Panc1 (cell line): ENCODE data around the gene NIPAL3. TPM values are rescaled to one million over a fixed set of nuclear protein-coding genes. Genes with fewer than 3 reads are reported as not detected.

Experiments used
- ATAC-seq: fragments of 200-7000 bp; cut with Tn5 transposase; 2 replicates; pipeline ENCODE4 v1.9.1; 2020; ENCODE audit warnings: mild to moderate bottlenecking, moderate library complexity
- BruUV-seq: library from RNA; stranded (reverse); fragments of 400-500 nt; replicated peaks from 2 replicates; lab custom pipeline; 2021; lab: Mats Ljungman, UMichigan
- CTCF ChIA-PET: fragments of 300-600 bp; sonication (Branson Sonifier 250); formaldehyde crosslinking; loops from one replicate; lab custom pipeline; 2022; ENCODE audit warnings: antibody characterized with exemption; lab: Charles Lee
- POLR2A ChIA-PET: fragments of 300-600 bp; sonication (Branson Sonifier 250); formaldehyde crosslinking; loops from one replicate; lab custom pipeline; 2022; ENCODE audit warnings: antibody characterized with exemption; lab: Charles Lee
- DNase-seq: peaks from one replicate; pipeline ENCODE4 v3.0.0-alpha.2; 2010; ENCODE audit warnings: low read depth, low spot score
- H3K27ac ChIP-seq: 2 replicates; pipeline ENCODE4 v1.5.1; 2011; ENCODE audit warnings: mild to moderate bottlenecking, low read length, inconsistent platforms
- H3K27me3 ChIP-seq: fragments of 200-500 bp; sonication (Bioruptor generic); 2 replicates; pipeline ENCODE4 v1.6.0; 2014; ENCODE audit warnings: low read length, inconsistent platforms; ENCODE audit not compliant: control insufficient read depth, insufficient read depth
- H3K36me3 ChIP-seq: fragments of 200-500 bp; sonication (Bioruptor generic); 2 replicates; pipeline ENCODE4 v1.5.1; 2014; ENCODE audit warnings: inconsistent platforms, mild to moderate bottlenecking, low read length, moderate library complexity; ENCODE audit not compliant: control insufficient read depth, insufficient read depth
- H3K4me1 ChIP-seq: 2 replicates; pipeline ENCODE4 v1.5.1; 2011; ENCODE audit warnings: inconsistent platforms, mild to moderate bottlenecking, low read length, moderate library complexity; ENCODE audit not compliant: control insufficient read depth, insufficient read depth
- H3K4me3 ChIP-seq, 2 experiments: 2 replicates each; pipeline ENCODE4 v1.5.1; 2011 to 2012; ENCODE audit warnings: low read depth in 2 of 2, low read length in 2 of 2, mild to moderate bottlenecking in 2 of 2, inconsistent platforms in 1 of 2, moderate library complexity in 1 of 2
- H3K9me3 ChIP-seq: fragments of 200-500 bp; sonication (Bioruptor generic); 2 replicates; pipeline ENCODE4 v1.5.1; 2014; ENCODE audit warnings: low read depth, mild to moderate bottlenecking, inconsistent platforms, low read length, moderate library complexity; ENCODE audit not compliant: control insufficient read depth, insufficient read depth
- POLR2AphosphoS5 ChIP-seq: IDR thresholded peaks from 2 replicates; pipeline ENCODE4 v1.6.1; 2012; ENCODE audit warnings: mild to moderate bottlenecking, low read depth, low read length, moderate library complexity
- SIN3A ChIP-seq: IDR thresholded peaks from 2 replicates; pipeline ENCODE4 v1.6.1; 2012; ENCODE audit warnings: low read depth, mild to moderate bottlenecking, low read length, moderate library complexity, borderline replicate concordance; ENCODE audit not compliant: insufficient read depth
- TCF7L2 ChIP-seq: IDR thresholded peaks from 2 replicates; pipeline ENCODE4 v1.6.1; 2011; ENCODE audit warnings: mild to moderate bottlenecking, low read depth, low read length, inconsistent platforms
- in situ Hi-C: cut with HindIII; loops from 2 replicates; pipeline ENCODE4 v1.10.0; 2016; ENCODE audit warnings: low sequenced_read_pairs, low pct_unique_long_range_greater_than_20kb
- intact Hi-C: fragments of 100-400 bp; cut with micrococcal nuclease; formaldehyde crosslinking; loops from one replicate; pipeline ENCODE4 v1.10.0; 2022; ENCODE audit not compliant: unreplicated experiment
- total RNA-seq: library from RNA; stranded (reverse); gene quantifications from one replicate; pipeline ENCODE4 v1.2.1, GENCODE V29; 2021; ENCODE audit not compliant: unreplicated experiment
- TF ChIP-seq, protein P1 (sequence below), 2 experiments: IDR thresholded peaks; 2 replicates each; pipeline ENCODE4 v1.6.1; 2011 to 2012; ENCODE audit warnings: low read depth in 2 of 2, control low read depth in 1 of 2, low read length in 1 of 2, mild to moderate bottlenecking in 1 of 2, moderate library complexity in 1 of 2; ENCODE audit not compliant: insufficient read depth in 1 of 2
- TF ChIP-seq, protein P2 (sequence below): fragments of 450-650 bp; IDR thresholded peaks from 2 replicates; pipeline ENCODE4 v1.5.1; 2017; ENCODE audit warnings: mild to moderate bottlenecking

The NIPAL3 gene
- total RNA-seq, 1 experiment from 2014 or later, result 13.6 TPM

DNA sequence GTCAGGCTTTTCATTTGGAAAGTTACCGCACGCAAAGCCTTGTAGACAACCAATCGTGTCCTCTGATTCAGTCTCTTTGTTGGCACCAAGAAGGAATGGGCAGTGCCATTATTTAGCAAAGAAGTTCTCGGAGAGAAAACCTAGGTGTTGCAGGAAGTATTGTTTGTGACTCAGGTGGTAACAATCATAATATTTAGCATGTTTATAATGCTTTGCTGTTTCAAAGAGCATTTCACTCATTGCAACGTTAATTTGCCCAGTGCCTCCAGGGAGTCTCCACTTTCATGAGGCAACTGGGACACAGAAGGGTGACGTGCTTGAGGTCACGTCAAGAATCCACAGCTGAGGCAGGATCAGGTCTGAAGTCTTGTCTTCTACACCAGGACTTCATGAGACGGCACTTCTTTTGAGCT is 33.4 kb upstream of the NIPAL3 start:
- POLR2A ChIA-PET, result interaction anchor here (0.7 kb wide), 1 partner anchor 114 kb away, joined by 5 read pairs; no protein-coding TSS in a partner anchor

DNA sequence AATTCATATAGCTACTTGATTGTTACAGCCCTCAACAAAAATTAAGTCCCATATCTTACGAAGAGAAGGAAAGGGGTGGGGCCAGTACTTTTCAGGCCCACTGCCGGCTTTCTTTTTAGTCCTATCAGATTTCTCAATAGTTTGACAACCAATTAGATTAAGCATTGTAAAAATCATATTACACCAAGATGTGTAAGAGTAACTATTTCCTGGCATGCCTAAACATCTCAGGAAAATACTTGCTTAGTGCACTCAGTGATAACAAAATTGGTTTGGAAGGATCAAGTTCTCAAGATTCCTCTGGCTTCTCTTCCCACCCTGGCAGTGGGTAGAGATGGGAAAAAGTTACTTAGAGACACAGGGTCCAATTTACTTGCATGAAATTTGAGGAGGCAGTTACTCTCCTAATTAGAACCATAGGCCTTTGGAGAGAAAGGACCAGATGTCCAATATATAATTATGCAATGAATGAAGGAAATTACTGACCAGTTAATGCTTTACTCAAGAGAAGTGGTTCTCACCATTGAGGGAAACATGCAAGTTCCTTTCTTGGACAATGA is 32.1 kb upstream of the NIPAL3 start:
- no peaks in the 10 kb centered on the region for H3K27me3 ChIP-seq
- intact Hi-C loops (no loop called here), in situ Hi-C loops (no loop called here)
- no peaks in the 10 kb centered on the region for H3K9me3 ChIP-seq
- ATAC-seq (no peak), DNase-seq (no peak)
- CTCF ChIA-PET, result interaction anchor here (0.7 kb wide), 1 partner anchor 167 kb away, joined by 3 read pairs; no protein-coding TSS in a partner anchor
- TF ChIP-seq, protein P1, sequence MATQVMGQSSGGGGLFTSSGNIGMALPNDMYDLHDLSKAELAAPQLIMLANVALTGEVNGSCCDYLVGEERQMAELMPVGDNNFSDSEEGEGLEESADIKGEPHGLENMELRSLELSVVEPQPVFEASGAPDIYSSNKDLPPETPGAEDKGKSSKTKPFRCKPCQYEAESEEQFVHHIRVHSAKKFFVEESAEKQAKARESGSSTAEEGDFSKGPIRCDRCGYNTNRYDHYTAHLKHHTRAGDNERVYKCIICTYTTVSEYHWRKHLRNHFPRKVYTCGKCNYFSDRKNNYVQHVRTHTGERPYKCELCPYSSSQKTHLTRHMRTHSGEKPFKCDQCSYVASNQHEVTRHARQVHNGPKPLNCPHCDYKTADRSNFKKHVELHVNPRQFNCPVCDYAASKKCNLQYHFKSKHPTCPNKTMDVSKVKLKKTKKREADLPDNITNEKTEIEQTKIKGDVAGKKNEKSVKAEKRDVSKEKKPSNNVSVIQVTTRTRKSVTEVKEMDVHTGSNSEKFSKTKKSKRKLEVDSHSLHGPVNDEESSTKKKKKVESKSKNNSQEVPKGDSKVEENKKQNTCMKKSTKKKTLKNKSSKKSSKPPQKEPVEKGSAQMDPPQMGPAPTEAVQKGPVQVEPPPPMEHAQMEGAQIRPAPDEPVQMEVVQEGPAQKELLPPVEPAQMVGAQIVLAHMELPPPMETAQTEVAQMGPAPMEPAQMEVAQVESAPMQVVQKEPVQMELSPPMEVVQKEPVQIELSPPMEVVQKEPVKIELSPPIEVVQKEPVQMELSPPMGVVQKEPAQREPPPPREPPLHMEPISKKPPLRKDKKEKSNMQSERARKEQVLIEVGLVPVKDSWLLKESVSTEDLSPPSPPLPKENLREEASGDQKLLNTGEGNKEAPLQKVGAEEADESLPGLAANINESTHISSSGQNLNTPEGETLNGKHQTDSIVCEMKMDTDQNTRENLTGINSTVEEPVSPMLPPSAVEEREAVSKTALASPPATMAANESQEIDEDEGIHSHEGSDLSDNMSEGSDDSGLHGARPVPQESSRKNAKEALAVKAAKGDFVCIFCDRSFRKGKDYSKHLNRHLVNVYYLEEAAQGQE (IDR thresholded peaks at IDR 0.05; ENCODE audit: insufficient read depth in 1 of 2, low read depth in 2 of 2, low read length in 1 of 2), result no peak
- TF ChIP-seq, protein P2, sequence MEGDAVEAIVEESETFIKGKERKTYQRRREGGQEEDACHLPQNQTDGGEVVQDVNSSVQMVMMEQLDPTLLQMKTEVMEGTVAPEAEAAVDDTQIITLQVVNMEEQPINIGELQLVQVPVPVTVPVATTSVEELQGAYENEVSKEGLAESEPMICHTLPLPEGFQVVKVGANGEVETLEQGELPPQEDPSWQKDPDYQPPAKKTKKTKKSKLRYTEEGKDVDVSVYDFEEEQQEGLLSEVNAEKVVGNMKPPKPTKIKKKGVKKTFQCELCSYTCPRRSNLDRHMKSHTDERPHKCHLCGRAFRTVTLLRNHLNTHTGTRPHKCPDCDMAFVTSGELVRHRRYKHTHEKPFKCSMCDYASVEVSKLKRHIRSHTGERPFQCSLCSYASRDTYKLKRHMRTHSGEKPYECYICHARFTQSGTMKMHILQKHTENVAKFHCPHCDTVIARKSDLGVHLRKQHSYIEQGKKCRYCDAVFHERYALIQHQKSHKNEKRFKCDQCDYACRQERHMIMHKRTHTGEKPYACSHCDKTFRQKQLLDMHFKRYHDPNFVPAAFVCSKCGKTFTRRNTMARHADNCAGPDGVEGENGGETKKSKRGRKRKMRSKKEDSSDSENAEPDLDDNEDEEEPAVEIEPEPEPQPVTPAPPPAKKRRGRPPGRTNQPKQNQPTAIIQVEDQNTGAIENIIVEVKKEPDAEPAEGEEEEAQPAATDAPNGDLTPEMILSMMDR, result no peak
- TF ChIP-seq TCF7L2 (no peak), SIN3A (no peak), POLR2AphosphoS5 (no peak)
- no peaks in the 10 kb centered on the region; the same call in 1 of the 2 replicates for H3K4me1 ChIP-seq
- no peak overlapping the region for H3K4me3 ChIP-seq
- no TSS peak for BruUV-seq
- POLR2A ChIA-PET, result no interaction called here
- no peaks in the 10 kb centered on the region for H3K36me3 ChIP-seq
- H3K27ac ChIP-seq, result 0 out of 2 replicates have a peak overlapping the region, but pooled peaks have one; percentile 39

More for the DNA sequence above, 33.4 kb upstream of the NIPAL3 start:
- CTCF ChIA-PET, result no interaction called here
- in situ Hi-C loops (no loop called here), intact Hi-C loops (no loop called here)
- H3K27ac ChIP-seq, result peak overlapping the region; percentile 44; the same call in 1 of the 2 replicates
- no peaks in the 10 kb centered on the region for H3K27me3 ChIP-seq
- H3K36me3 ChIP-seq, result no peaks in the 10 kb centered on the region
- no TSS peak for BruUV-seq
- DNase-seq, result no peak
- no peak for ATAC-seq
- H3K4me1 ChIP-seq, result no peaks in the 10 kb centered on the region; the same call in 1 of the 2 replicates
- no peaks in the 10 kb centered on the region for H3K9me3 ChIP-seq
- H3K4me3 ChIP-seq, result no peak overlapping the region
- TF ChIP-seq, protein P2, result no peak
- TF ChIP-seq SIN3A (no peak), TCF7L2 (no peak), POLR2AphosphoS5 (no peak)
- TF ChIP-seq, protein P1 (IDR thresholded peaks at IDR 0.05; ENCODE audit: insufficient read depth in 1 of 2, low read depth in 2 of 2, low read length in 1 of 2), result no peak
